NCI-H187 (cell line): ENCODE data around the gene NDUFB11.

Experiments used
- DNase-seq, 2 experiments: peaks; one replicate each; lab custom pipeline; 2025; lab: John Stamatoyannopoulos, UW

The NDUFB11 gene

DNA sequence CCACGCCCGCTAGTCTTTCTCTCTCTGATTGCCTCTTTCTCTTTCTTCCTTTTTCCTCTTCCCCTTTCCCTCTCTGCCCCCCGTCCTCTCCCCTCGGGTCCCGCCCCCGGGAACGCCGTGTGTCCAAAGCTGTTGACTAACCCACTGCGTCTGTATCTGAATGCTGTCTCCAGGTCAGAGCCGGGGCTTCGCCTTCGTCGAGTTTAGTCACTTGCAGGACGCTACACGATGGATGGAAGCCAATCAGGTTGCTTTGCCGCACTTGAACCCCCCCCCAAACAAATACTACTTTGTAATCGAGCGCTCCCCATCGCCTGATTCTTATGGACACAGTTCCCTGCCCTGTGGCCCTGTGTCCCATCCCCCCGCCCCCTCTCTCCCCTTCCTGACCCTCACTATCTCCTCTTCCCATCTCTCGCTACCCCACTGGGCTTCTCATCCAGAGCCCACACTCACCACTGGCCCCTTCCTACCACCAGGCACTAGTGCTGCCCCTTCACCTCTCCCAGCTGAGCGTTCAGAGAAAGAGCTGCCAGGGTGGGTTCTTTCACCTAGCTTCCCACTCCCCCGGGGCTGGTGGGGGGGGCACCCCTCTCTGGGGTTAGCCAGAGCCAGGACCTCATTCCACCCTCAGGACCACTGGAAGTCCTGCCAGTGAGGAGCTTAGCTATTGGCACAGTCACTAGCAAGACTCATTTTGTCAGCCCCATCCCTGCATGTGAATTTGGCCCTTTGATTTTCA is 30.5 kb upstream of the NDUFB11 start:
- no peak for DNase-seq

DNA sequence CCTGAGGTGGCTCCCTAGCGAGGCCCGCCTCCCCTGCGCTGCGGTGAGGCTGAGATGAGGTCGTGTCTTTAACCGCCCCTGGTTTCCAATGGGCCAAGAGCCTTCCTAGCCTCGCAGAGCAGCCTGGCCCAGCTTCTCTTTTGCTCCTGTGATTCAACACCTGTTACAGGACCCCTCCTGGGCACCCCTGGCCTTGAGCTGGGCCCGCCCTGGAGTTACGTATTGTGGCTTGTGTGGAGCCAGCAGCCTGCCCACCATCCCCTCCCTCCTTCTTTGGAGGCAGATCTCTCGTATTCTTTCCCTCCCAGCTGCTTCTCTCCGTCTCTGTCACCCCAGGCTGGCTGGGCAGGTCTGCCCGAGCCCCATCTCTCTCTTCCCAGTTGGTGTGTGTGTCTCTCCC is 29.9 kb upstream of the NDUFB11 start:
- DNase-seq = no peak

DNA sequence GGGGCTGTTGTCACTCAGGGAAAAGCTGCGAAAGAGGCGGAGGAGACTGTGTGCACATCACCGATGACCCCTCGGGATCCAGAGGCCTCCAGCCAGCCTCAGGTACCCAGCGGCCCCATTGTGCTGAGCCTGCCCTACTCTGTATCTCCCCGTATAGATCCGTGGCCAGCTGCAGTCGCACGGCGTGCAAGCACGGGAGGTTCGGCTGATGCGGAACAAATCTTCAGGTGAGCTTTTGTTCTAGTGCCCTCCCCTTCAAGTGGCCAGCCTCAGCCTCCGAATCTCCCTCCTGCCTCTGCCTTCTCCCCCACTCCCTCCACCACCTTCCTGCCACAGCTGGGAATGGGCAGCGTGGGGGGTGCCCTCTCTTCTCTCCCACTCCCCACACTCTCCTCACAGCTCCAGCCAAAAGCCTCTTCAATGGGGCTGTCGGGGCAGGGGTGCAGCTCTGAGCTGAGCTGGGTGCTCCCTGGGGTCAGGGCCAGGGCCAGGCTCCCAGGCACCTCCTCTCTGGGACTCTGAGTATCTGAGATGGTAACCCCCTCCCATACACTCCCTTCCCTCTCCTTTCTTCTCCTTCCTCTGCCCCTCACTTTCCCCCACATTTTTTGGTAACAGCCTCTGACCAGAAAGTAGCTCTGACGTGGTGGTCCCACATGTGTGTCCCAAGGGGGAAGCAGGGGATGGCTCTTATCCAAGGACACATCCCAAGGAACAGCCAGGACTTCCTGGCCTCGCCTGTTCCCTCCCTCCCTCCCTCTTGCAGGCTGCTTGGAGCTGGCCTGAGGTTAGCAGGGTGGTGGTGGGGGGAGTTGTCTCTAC is 28.7 kb upstream of the NDUFB11 start:
- DNase-seq = no peak

DNA sequence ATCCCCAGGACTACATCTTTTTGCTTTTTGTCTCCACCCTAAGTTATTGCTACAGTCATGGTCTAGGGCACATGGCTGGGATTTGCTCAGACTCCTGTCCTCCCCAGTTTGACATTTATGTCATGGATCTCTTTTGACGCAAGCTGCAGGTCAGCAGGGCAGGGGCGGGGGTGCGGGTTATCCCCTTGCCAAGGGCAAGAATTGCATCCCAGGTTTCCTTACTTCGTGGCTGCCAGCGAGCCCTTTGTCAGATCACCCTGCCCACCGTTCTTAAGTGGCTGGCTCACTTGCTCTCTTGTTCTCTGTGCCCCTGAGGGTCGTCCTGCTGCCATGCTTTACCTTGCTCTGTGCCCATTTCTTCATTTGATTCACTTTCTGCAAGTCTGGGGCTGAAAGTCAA is 28.0 kb upstream of the NDUFB11 start:
- no peak for DNase-seq

DNA sequence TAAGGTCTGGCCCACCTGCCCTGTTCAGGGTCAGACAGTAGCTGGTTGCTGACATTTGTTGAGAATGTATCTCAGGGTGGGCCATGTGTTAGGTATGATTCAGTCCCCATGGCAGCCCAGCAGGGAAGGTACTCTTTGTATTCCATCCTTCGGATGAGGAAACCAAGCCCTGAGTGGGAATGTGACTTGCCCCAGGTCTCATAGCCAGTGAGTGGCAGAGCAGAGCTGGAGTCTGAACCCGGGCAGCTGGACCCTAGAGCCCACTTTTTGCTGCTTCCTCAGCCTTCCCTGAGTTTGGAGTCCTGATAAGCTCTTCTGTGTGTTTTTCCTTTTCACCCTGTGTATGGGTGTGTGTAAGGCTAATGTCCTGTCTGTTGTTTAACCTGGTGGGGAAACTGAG is 27.5 kb upstream of the NDUFB11 start:
- no peak for DNase-seq

DNA sequence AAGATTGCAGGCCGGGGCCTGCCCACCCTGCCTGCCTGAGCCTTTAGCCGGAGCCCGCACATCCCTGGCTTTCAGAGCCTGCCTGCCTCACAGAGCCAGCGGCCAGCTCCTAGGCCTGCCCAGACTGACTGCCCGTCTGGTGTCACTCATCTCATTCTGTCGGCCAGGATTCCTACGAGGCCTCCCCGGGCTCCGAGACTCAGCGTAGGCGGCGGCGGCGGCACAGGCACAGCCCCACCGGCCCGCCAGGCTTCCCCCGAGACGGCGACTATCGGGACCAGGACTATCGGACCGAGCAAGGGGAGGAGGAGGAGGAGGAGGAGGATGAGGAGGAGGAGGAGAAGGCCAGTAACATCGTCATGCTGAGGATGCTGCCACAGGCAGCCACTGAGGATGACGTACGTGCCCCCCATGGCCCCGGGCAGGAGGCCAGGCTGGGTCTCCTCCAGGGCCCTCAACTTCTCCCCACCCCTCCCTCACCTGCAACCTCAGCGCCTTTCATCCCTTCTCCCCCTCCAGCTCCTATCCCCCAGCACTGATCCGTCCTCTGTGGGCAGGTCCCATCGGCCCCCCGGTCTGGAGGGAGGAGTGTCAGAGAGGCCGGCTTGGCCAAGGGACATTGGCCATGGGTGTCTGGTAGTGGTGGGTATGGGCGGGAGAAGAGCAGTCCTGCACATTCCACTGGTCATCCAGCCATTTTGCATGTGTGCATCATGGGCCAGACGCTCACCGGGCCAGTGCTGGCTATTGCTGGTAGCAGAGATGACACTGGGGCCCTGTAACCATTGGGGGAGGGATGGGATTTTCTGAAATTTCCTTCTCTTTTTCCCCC is 26.6 kb upstream of the NDUFB11 start:
- no peak for DNase-seq

DNA sequence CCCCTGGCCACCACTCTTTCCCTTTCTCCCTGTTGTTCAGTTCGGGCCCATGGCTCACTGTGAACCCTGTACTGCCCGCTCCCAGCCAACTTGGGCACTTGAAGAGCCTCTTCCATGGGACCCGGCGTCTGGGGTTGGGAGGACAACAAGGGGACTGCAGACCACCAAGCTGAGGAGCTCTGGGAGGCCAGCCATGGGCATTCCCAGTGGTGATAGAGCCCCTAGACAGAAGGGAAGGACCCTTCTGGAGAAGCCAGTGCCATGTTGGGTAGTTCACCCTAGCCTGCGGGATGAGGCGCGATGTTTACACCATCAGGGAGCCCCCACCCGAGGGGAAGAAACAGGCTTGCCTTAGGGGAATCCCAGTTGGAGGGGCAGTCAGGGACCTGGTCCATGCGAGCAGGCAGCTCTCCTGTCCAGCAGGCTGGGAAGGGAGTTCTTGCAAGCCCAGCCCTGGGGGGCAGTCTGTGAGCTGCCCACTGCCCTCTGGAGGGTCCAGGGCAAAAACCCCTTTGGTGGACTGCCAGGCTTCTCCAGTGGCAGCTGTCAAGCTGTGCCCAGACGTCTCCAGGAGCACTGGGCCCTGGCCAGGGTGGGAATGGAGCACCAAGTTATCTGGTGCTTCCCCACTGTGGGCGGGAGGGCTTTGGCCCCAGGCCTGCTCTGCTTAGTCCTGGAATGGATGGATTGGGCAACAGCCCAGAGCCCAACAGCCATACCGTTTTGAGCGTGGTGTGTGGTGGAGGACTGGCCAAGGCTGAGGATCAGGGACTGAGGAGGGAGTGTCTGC is 25.4 kb upstream of the NDUFB11 start:
- no peak for DNase-seq

DNA sequence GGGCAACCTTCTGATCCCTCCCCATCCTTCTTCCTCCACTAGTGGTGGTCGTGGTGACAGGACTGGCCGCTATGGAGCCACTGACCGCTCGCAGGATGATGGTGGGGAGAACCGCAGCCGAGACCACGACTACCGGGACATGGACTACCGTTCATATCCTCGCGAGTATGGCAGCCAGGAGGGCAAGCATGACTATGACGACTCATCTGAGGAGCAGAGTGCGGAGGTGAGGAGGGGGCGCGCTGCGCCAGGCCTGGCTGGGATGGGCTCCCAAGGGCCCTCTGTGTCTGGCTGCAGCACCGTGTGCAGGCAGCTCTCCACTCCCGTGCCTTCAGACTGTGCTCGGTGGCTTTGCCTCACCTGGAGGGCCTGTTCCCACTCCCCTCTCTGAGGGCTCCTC is 24.8 kb upstream of the NDUFB11 start:
- no peak for DNase-seq

DNA sequence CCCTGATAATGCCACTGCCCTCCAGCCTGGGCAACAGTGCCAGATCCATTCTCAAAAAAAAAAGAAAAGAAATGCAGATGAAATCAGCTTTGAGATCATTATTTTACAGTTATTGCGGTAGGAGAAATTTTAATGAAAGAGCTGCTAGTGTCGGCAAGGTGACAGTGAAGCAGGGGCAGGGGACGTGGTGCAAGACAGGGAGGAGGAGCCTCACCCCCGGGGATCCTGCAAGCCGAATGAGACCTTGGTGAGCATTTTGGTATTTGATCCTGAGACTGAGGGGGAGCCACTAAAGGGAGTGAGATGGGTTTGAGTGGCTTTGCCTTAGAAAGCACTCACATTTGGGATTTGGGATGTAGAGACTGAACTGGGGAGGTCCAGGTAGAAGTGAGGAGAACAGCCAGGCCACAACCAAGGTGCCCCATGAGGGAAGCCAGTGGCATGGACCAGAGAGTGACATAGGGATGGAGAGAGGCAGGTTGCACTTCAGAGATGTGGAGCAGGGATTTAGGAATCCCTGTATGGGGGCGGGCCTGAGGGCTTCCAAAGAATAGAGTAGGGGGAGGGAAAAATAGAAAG is 24.1 kb upstream of the NDUFB11 start:
- no peak for DNase-seq

DNA sequence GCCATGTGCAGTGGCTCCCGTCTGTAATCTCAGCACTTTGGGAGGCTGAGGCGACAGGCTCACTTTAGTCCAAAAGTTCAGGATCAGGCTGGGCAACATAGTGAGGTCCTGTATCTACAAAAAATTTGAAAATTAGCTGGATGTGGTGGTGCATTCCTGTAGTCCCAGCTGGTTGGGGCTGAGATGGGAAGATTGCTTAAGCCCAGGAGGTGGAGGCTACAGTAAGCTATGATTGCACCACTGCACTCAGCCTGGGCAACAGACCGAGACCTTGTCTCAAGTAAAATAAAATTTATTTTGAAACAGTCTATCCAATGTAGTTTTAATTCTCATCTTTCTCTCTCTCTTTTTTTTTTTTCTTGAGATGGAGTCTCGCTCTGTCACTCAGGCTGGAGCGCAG is 21.6 kb upstream of the NDUFB11 start:
- DNase-seq = no peak

DNA sequence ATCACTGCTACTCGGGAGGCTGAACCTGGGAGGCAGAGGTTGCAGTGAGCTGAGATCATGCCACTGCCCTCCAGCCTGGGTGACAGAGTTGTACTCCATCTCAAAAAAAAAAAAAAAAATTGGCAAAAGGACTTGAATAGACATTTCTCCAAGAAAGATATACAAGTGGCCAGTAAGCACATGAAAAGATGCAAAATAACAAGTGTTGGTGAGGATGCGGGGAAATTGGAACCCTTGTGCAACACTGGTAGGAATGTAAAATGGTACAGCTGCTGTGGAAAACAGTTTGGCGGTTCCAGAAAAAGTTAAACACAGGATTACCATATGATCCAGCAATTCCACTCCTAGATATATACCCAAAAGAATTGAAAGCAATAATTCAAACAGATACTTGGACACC is 19.9 kb upstream of the NDUFB11 start:
- DNase-seq = no peak

DNA sequence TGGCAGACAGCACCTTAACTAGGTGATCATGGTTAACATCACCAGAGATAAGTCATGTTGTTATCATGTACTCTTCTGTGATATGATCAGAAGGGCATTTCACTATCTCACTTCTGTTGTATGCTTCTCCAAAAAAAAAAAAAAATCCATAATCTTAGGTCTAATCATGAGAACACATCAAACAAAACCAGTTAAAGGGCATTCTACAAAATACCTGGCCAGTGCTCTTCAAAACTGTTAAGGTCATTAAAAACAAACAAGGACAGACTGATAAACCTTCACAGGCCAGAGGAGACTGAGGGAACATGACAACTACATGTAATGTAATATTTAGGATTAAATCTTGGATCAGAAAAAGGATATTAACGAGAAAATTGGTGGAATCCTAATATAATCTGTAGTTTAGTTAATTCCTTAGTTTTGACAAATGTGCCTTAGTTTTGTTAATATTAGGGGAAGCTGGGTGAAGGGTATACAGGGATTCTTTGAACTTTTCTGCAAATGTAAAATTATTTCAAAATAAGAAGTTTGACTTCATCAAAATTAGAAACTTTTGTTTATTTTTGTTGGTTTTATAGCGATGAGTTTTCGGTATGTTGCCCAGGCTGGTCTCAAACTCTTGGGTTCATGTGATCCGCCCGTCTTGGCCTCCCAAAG is 18.6 kb upstream of the NDUFB11 start:
- no peak for DNase-seq

DNA sequence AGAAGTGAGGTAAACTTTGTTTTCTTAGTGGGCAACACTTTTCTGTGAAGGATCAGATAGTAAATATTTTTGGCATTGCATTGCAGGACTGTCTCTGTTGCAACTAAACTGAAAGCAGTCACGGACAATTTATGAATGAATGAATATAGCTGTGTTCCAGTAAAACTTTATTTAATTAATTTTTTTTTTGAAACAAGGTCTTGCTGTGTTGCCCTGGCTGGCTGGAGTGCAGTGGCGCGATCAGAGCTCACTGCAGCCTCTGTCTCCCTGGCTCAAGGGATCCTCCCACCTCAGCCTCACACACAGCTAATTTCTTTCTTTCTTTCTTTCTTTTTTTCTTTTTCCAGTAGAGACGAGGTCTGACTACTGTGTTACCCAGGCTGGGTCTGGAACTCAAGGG is 16.3 kb upstream of the NDUFB11 start:
- no peak for DNase-seq

DNA sequence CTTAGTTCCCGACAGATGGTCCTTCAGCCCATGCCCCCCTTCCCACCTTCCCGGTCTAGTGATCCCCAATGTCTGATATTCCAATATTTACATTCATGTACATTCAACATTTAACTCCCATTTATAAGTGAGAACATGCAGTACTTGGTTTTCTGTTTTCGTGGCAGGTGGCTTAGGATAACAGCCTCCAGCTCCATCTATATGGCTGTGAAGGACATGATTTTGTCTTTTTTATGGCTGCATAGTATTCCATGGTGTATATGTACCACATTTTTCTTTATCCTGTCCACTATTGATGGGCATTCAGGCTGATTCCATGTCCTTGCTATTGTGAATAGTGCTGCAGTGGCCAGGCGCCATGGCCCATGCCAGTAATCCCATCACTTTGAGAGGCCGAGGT is 14.3 kb upstream of the NDUFB11 start:
- no peak for DNase-seq

DNA sequence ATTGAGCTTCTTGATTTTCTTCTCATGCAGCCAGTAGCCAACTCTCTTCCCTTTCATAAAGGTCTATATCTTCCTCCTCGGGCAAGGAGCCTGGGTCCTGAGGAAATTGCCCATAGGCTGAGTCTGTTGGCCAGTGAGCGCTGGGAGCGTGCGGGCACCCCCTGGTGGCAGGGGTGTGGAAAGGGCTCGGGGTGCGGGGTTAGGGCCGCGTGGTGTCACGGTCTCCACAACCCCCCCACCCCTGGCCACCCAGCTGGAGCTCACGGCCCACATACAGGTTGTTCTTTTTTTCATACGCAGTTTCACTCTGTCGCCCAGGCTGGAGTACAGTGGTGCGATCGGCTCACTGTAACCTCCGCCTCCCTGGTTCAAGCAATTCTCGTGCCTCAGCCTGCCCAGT is 13.6 kb upstream of the NDUFB11 start:
- DNase-seq = no peak

DNA sequence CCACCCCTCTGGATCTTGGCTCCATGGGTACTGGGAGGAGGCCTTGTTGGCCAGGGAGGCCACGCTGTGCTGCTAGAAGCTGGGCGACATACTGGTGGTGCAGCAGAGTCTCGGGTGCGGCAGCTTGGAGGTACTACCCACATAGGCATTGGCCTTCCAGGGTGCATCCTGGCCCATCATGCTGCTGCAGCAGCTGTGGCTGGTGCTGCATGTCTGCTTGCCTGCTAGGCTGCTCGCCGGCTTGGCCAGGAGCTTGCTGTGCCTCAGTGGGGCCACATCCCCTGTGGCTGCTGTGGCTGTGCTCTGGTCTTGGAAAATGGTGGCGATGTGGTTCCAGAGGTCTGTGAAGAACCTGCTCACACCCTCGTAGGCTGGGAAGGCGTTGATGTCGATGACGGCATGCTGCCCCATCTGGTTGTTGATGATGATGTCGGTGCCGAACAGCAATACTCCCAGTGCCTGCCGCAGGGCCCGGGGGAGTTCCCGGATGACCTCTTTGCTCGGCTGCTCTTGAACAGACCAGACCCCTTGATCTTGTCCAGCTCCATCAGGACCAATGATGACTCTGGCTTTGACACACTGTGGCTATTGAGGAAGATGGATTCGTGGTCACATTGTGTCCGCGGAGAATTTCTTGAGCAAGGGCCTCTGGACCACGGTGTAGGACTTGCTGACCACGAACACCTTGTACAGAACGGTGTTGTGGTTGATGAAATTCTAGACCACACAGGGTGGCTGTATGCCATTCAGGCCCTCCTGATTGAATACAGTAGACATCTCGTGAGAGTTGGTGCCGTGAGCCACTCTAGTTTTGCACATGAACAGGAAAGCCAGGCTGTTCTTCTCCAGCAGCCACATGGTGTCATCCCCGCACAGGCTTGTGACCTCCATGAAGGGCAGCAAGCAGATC is 12.4 kb upstream of the NDUFB11 start:
- no peak for DNase-seq

DNA sequence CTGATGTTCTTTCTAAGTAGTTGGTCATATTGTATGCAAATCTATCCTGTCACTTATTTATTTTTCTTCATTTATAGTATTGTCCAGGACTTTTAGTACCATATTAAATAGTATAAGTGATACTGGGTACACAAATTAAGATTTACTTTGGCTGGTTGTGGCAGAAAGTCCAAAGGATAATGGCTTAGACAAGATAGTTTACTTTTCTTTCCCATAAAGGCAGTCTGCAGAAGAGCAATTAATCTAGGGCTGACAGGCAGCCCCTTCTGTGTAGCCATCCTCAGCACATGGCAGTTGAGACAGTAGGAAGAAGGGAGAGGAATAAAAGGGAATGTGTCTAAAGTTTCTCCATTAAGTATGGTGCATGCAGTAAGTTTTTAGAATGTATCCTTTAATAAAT is 6.9 kb upstream of the NDUFB11 start:
- no peak for DNase-seq

DNA sequence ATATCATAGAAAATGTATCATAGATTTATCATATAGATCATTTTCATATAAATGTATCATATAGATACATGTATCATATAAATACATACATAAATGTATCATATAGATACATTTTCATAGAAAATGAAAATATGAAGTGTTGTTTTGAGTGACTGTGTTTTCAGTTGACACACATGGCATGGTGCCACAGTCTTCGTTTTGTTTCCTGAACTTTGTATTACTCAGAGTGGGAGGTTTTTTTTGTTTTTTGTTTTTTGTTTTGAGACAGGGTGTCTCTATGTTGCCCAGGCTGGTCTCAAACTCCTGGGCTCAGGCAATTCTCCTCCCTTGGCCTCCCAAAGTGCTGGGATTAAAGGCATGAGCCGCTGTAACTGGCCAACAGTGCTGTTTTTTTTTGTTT is 4.4 kb upstream of the NDUFB11 start:
- no peak for DNase-seq

DNA sequence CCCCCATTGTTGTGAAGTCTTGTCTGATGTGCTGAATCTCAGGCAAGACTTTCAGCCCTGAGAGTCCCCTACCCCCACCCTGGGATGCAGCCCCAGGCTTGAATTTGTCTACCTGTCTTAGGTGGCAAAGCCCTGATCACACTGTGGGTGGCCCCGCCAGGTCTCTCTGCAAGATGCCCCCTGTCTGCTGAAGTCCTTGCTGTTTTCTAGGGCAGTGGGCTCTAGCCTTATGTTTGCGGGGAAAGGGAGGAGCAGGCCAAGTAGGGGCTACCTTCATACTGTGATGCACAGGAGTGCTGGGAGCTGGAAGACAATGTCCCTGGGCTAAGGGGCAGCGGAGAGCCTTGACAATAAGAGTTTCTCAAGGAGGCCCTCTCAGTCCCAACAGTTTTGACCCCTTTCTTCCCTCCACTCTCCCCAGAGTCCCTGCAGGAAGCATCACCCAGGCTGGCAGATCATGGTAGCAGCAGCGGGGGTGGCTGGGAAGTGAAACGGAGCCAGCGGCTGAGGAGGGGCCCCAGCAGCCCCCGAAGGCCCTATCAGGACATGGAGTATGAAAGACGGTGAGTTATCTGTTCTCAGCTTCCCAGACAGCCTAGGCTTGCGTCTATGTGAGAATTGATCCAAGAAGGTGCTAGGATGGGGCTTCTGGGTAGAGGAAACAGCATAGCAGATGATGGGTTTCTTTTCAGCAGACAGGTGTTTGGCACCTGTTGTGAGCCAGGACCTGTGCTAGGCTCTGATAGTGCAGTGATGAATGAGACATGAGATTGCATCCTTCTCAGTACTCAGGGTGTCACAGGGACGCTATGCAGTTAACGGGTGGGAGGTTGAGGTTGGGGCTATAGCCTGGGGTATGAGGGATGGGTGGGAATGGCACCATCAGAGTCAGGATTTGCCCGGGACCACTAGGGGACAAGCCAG is 2.7 kb upstream of the NDUFB11 start:
- DNase-seq = no peak
